ENCODE results near the gene ADISSP.

The ADISSP gene

DNA sequence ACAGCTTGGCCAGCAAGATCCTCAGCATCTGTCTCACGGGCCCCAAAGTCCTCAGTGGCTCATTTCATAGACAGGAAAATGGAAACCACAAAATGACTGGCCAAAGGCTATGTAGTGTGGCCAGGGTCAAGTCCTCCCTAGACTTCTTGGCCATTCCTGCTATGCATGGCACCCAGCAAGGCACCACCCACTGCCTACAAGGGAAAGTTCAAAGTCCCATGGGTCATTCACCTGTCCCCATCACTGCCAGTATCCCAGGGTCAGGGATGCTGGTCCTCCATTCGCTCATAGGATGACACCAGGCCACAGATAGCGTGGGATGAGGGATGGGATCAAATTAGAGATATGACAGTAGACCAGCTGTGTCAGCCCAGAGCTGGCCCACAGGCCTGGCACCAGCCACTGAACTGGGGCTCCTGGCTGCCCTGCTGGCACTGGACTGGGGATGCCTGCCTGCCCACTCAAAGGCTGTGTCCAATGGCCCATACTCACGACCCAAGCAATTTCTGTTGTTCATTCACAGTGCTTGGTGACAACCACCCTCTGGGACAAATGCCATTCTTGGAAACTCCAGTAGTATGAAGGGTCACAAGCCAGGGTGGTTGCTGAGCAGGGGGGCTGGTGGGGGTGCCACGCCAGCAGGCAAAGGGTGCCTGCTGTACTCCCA, 11.6 kb downstream of the ADISSP start:
- Histone ChIP-seq H2AFZ (ENCODE audit: low read depth, low read length, severe bottlenecking) (no peak overlapping the region), H3K9me2 (replicated peaks; ENCODE audit: insufficient read depth, low read length) (no peaks in the 10 kb centered on the region), H3K79me2 (ENCODE audit: insufficient read depth, low read length) (peaks cover 11% of the 10 kb centered on the region), H3K9me3 (ENCODE audit: insufficient read depth, low read length) (no peaks in the 10 kb centered on the region), H3K27me3 (ENCODE audit: low read length) (no peaks in the 10 kb centered on the region), H3K36me3 (ENCODE audit: low read length) (no peaks in the 10 kb centered on the region), H4K20me1 (ENCODE audit: low read depth, low read length) (no peaks in the 10 kb centered on the region; the same call in 1 of the 2 replicates), H3K4me3 (ENCODE audit: insufficient read depth, low read length, poor library complexity, severe bottlenecking) (no peak overlapping the region), H3K4me2 (ENCODE audit: low read depth, low read length, poor library complexity, severe bottlenecking) (no peak overlapping the region), H3K9ac (ENCODE audit: low read length) (no peak overlapping the region), H3F3A (ENCODE audit: insufficient read depth) (no peaks in the 10 kb centered on the region), H3K27ac (ENCODE audit: low read depth, low read length) (no peak overlapping the region)
- TF ChIP-seq EZH2phosphoT487 (conservative IDR thresholded peaks at IDR 0.05; ENCODE audit: low read length), result no peak
- TF ChIP-seq, protein P1, sequence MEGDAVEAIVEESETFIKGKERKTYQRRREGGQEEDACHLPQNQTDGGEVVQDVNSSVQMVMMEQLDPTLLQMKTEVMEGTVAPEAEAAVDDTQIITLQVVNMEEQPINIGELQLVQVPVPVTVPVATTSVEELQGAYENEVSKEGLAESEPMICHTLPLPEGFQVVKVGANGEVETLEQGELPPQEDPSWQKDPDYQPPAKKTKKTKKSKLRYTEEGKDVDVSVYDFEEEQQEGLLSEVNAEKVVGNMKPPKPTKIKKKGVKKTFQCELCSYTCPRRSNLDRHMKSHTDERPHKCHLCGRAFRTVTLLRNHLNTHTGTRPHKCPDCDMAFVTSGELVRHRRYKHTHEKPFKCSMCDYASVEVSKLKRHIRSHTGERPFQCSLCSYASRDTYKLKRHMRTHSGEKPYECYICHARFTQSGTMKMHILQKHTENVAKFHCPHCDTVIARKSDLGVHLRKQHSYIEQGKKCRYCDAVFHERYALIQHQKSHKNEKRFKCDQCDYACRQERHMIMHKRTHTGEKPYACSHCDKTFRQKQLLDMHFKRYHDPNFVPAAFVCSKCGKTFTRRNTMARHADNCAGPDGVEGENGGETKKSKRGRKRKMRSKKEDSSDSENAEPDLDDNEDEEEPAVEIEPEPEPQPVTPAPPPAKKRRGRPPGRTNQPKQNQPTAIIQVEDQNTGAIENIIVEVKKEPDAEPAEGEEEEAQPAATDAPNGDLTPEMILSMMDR (IDR thresholded peaks at IDR 0.05; ENCODE audit: insufficient read depth, low read length, poor library complexity, severe bottlenecking), result no peak

DNA sequence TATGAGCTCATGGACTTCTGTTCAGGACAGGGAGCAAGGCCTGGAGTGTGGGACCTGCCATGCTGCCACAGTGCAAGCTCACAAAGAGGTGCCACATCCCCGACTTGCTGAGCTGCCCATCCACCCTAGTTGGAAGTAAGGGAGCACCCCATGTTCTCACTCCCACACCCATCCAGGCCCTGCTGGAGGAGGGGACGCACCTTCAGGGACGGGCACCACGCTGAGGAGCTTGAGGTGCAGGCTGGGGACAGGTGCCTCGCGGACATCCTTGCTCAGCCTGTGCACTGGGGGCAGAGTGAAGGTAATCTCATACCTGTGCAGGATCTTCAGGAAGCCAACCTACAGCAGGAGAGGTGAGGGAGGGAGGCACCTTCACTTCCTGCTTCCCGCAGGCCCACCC, 12.3 kb downstream of the ADISSP start:
- no peaks in the 10 kb centered on the region; the same call in 1 of the 2 replicates for H4K20me1 ChIP-seq (ENCODE audit: low read depth, low read length)
- TF ChIP-seq, protein P1 (IDR thresholded peaks at IDR 0.05; ENCODE audit: insufficient read depth, low read length, poor library complexity, severe bottlenecking), result no peak
- TF ChIP-seq EZH2phosphoT487 (conservative IDR thresholded peaks at IDR 0.05; ENCODE audit: low read length), result no peak
- H3K9me3 ChIP-seq (ENCODE audit: insufficient read depth, low read length), result no peaks in the 10 kb centered on the region
- peaks cover 4% of the 10 kb centered on the region; the same call in 1 of the 2 replicates for H3K79me2 ChIP-seq (ENCODE audit: insufficient read depth, low read length)
- no peak overlapping the region for H3K4me3 ChIP-seq (ENCODE audit: insufficient read depth, low read length, poor library complexity, severe bottlenecking)
- H3K27ac ChIP-seq (ENCODE audit: low read depth, low read length), result no peak overlapping the region
- no peaks in the 10 kb centered on the region for H3F3A ChIP-seq (ENCODE audit: insufficient read depth)
- H3K9ac ChIP-seq (ENCODE audit: low read length), result no peak overlapping the region
- H2AFZ ChIP-seq (ENCODE audit: low read depth, low read length, severe bottlenecking), result no peak overlapping the region
- H3K27me3 ChIP-seq (ENCODE audit: low read length), result no peaks in the 10 kb centered on the region
- H3K9me2 ChIP-seq (replicated peaks; ENCODE audit: insufficient read depth, low read length), result no peaks in the 10 kb centered on the region
- H3K4me2 ChIP-seq (ENCODE audit: low read depth, low read length, poor library complexity, severe bottlenecking), result no peak overlapping the region
- H3K36me3 ChIP-seq (ENCODE audit: low read length), result no peaks in the 10 kb centered on the region

DNA sequence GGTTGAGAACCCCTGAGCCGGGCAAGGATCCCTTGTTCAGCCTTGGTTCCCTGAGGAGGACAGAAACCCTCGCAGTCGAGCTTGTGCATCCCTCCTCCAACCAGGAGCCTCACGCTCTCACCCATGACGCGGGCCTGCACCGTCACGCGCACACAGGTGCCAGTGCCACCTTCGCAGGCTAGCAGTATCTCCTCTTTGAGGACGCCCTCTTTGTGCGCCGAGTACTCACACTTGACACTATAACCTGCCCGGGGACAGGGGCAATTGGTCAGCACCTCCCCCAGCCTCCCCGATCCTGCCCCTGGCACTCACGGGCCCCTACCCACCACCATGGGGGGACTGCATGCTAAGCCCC, 13.3 kb downstream of the ADISSP start:
- Histone ChIP-seq H3K4me3 (ENCODE audit: insufficient read depth, low read length, poor library complexity, severe bottlenecking) (no peak overlapping the region), H3K9ac (ENCODE audit: low read length) (no peak overlapping the region), H3K36me3 (ENCODE audit: low read length) (no peaks in the 10 kb centered on the region), H3K9me3 (ENCODE audit: insufficient read depth, low read length) (no peaks in the 10 kb centered on the region), H3K79me2 (ENCODE audit: insufficient read depth, low read length) (no peaks in the 10 kb centered on the region), H3F3A (ENCODE audit: insufficient read depth) (no peaks in the 10 kb centered on the region), H3K4me2 (ENCODE audit: low read depth, low read length, poor library complexity, severe bottlenecking) (no peak overlapping the region), H3K9me2 (replicated peaks; ENCODE audit: insufficient read depth, low read length) (no peaks in the 10 kb centered on the region), H2AFZ (ENCODE audit: low read depth, low read length, severe bottlenecking) (no peak overlapping the region), H3K27me3 (ENCODE audit: low read length) (no peaks in the 10 kb centered on the region), H3K27ac (ENCODE audit: low read depth, low read length) (no peak overlapping the region), H4K20me1 (ENCODE audit: low read depth, low read length) (no peaks in the 10 kb centered on the region; the same call in 1 of the 2 replicates)
- TF ChIP-seq EZH2phosphoT487 (conservative IDR thresholded peaks at IDR 0.05; ENCODE audit: low read length), result no peak
- TF ChIP-seq, protein P1 (IDR thresholded peaks at IDR 0.05; ENCODE audit: insufficient read depth, low read length, poor library complexity, severe bottlenecking), result no peak

Measured in SU-DHL-6 (cell line).